ENCODE data around the gene RAP1GAP. TPM values are rescaled to one million over a fixed set of nuclear protein-coding genes. Genes with fewer than 3 reads are reported as not detected.

Gene RAP1GAP
- total and polyA plus RNA-seq, 4 donors: 8.6 to 23.1 (median 11.3) TPM

DNA sequence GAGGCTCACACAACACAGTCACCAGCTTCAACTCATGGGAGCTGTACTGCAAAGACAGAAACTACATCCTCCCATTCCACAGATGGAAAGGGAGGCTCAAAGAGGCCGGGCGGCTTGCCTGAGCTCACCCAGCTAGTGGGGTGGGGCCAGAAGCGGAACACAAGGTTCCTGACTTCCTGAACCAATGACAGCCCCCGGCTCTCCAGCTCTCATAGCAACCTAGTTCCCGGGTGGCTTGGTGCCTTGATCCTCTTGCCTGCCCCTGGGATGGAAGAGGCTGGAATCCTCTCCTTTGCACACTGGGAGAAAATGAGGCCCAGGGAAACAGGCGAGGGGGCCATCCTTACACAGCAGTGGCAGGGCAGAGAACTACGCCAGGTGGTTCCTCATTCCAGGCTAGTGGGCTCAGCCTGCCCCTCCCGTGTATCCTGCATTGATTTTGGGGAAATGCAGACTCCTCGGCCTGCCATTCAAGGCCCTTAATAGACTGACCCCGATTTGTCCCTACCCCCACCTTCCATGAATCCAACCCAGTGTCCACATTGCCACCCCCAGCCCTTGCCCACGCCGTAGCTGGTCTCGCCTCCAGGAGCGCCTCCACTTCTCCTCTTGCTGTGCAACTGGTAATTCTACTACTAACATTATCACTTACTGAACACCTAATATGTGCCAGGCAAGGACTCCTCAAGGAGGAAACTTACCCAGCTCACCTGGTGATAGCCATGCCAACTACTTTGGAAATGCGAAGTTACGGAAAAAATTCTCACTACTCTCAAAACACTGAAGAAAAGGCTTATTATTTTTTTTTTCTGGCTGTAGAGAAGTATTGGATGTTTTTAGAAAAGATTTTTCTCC, 5.0 kb downstream of the RAP1GAP start:
- H3K27ac ChIP-seq (ENCODE audit: low read depth in 1 of 2, low read length in 2 of 2): no peak overlapping the region
- no peak overlapping the region for H3K4me3 ChIP-seq (ENCODE audit: low read depth in 1 of 3, low read length in 3 of 3)
- H3K9me3 ChIP-seq (ENCODE audit: control insufficient read depth in 4 of 4, low read length in 3 of 4): no peaks in the 10 kb centered on the region
- no peak overlapping the region for H3K9ac ChIP-seq (ENCODE audit: low read depth in 1 of 2, low read length in 2 of 2)
- H3K36me3 ChIP-seq (ENCODE audit: control insufficient read depth in 4 of 4, insufficient read depth in 3 of 4, low read depth in 1 of 4, low read length in 3 of 4): no peaks in the 10 kb centered on the region
- peaks cover 5 to 15% (median 13%) of the 10 kb centered on the region in 4 donors for H3K4me1 ChIP-seq (ENCODE audit: control insufficient read depth in 4 of 4, insufficient read depth in 4 of 4, low read length in 3 of 4)
- no peak for TF ChIP-seq HNF4A (conservative IDR thresholded peaks at IDR 0.05)
- no peak for TF ChIP-seq EGR1 (IDR thresholded peaks at IDR 0.05; ENCODE audit: low read depth in 2 of 2)
- no peak for TF ChIP-seq YY1 (IDR thresholded peaks at IDR 0.05)
- TF ChIP-seq RAD21 (IDR thresholded peaks at IDR 0.05): no peak
- TF ChIP-seq HNF4G (IDR thresholded peaks at IDR 0.05): no peak
- TF ChIP-seq, protein P1, sequence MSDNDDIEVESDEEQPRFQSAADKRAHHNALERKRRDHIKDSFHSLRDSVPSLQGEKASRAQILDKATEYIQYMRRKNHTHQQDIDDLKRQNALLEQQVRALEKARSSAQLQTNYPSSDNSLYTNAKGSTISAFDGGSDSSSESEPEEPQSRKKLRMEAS (IDR thresholded peaks at IDR 0.05): no peak
- no peak for DNase-seq (ENCODE audit: low spot score)
- no peaks in the 10 kb centered on the region for H3K27me3 ChIP-seq (ENCODE audit: control insufficient read depth in 4 of 4, insufficient read depth in 4 of 4, low read length in 3 of 4)
- WGBS: 76% methylated on average over 16 of the region's 16 CpGs

DNA sequence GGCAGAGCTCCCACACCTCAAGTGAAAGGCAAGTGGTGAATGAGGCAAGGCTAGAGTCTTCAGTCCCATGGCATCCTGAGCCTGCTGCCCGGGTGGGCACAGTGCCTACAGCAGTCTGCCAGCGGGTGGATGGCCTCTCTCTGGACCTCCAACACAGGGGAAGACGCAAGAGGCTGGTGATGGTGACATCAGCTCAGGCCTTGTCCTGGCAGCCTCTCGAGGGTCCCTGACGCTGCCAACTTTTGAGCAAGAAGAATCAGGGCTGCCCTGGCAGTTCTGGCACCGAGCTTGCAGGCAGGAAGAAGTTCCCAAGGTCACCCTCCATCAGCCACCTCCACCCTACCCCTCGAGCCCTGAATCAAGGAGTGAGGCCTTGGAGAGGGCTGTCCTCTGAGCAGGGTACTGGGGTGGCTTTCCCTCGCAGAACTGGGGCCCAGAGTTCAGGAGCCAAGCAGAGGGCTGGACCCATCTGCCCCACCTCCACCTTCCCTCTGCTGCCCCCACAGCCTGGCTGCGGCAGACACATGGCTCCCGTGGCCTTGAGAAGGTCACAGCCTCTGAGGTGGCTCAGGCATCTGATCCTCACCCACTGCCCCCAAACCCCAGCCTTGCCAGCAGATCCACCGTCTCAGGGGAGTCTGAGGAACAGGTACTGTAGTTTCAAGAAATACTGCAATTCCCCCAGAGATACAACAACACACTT, 5.8 kb downstream of the RAP1GAP start:
- H3K27ac ChIP-seq (ENCODE audit: low read depth in 1 of 2, low read length in 2 of 2): no peak overlapping the region

More for the DNA sequence above, 5.8 kb downstream of the RAP1GAP start:
- H3K9me3 ChIP-seq (ENCODE audit: control insufficient read depth in 4 of 4, low read length in 3 of 4): no peaks in the 10 kb centered on the region
- DNase-seq (ENCODE audit: low spot score): no peak
- whole genome bisulfite sequencing: 78% methylated on average over 11 of the region's 11 CpGs
- no peak overlapping the region for H3K4me3 ChIP-seq (ENCODE audit: low read depth in 1 of 3, low read length in 3 of 3)
- H3K27me3 ChIP-seq (ENCODE audit: control insufficient read depth in 4 of 4, insufficient read depth in 4 of 4, low read length in 3 of 4): no peaks in the 10 kb centered on the region
- TF ChIP-seq YY1 (IDR thresholded peaks at IDR 0.05) (no peak), HNF4G (IDR thresholded peaks at IDR 0.05) (no peak), NR2F2 (IDR thresholded peaks at IDR 0.05) (no peak), HNF4A (conservative IDR thresholded peaks at IDR 0.05) (no peak), FOXA1 (IDR thresholded peaks at IDR 0.05) (no peak), SP1 (IDR thresholded peaks at IDR 0.05) (no peak), RAD21 (IDR thresholded peaks at IDR 0.05) (no peak), FOXA2 (IDR thresholded peaks at IDR 0.05) (no peak), EGR1 (IDR thresholded peaks at IDR 0.05; ENCODE audit: low read depth in 2 of 2) (no peak), JUND (IDR thresholded peaks at IDR 0.05) (no peak), TAF1 (conservative IDR thresholded peaks at IDR 0.05) (no peak), RXRA (IDR thresholded peaks at IDR 0.05) (no peak), GABPA (IDR thresholded peaks at IDR 0.05 in 1 of 2, conservative IDR thresholded peaks at IDR 0.05 in 1 of 2) (no peak)
- TF ChIP-seq, protein P2, sequence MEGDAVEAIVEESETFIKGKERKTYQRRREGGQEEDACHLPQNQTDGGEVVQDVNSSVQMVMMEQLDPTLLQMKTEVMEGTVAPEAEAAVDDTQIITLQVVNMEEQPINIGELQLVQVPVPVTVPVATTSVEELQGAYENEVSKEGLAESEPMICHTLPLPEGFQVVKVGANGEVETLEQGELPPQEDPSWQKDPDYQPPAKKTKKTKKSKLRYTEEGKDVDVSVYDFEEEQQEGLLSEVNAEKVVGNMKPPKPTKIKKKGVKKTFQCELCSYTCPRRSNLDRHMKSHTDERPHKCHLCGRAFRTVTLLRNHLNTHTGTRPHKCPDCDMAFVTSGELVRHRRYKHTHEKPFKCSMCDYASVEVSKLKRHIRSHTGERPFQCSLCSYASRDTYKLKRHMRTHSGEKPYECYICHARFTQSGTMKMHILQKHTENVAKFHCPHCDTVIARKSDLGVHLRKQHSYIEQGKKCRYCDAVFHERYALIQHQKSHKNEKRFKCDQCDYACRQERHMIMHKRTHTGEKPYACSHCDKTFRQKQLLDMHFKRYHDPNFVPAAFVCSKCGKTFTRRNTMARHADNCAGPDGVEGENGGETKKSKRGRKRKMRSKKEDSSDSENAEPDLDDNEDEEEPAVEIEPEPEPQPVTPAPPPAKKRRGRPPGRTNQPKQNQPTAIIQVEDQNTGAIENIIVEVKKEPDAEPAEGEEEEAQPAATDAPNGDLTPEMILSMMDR (IDR thresholded peaks at IDR 0.05; ENCODE audit: low read depth, low read length, missing input control): no peak
- TF ChIP-seq, protein P3, sequence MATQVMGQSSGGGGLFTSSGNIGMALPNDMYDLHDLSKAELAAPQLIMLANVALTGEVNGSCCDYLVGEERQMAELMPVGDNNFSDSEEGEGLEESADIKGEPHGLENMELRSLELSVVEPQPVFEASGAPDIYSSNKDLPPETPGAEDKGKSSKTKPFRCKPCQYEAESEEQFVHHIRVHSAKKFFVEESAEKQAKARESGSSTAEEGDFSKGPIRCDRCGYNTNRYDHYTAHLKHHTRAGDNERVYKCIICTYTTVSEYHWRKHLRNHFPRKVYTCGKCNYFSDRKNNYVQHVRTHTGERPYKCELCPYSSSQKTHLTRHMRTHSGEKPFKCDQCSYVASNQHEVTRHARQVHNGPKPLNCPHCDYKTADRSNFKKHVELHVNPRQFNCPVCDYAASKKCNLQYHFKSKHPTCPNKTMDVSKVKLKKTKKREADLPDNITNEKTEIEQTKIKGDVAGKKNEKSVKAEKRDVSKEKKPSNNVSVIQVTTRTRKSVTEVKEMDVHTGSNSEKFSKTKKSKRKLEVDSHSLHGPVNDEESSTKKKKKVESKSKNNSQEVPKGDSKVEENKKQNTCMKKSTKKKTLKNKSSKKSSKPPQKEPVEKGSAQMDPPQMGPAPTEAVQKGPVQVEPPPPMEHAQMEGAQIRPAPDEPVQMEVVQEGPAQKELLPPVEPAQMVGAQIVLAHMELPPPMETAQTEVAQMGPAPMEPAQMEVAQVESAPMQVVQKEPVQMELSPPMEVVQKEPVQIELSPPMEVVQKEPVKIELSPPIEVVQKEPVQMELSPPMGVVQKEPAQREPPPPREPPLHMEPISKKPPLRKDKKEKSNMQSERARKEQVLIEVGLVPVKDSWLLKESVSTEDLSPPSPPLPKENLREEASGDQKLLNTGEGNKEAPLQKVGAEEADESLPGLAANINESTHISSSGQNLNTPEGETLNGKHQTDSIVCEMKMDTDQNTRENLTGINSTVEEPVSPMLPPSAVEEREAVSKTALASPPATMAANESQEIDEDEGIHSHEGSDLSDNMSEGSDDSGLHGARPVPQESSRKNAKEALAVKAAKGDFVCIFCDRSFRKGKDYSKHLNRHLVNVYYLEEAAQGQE (IDR thresholded peaks at IDR 0.05): no peak
- TF ChIP-seq, protein P4, sequence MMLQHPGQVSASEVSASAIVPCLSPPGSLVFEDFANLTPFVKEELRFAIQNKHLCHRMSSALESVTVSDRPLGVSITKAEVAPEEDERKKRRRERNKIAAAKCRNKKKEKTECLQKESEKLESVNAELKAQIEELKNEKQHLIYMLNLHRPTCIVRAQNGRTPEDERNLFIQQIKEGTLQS (IDR thresholded peaks at IDR 0.05): no peak
- TF ChIP-seq, protein P1 (IDR thresholded peaks at IDR 0.05): no peak
- TF ChIP-seq, protein P5, sequence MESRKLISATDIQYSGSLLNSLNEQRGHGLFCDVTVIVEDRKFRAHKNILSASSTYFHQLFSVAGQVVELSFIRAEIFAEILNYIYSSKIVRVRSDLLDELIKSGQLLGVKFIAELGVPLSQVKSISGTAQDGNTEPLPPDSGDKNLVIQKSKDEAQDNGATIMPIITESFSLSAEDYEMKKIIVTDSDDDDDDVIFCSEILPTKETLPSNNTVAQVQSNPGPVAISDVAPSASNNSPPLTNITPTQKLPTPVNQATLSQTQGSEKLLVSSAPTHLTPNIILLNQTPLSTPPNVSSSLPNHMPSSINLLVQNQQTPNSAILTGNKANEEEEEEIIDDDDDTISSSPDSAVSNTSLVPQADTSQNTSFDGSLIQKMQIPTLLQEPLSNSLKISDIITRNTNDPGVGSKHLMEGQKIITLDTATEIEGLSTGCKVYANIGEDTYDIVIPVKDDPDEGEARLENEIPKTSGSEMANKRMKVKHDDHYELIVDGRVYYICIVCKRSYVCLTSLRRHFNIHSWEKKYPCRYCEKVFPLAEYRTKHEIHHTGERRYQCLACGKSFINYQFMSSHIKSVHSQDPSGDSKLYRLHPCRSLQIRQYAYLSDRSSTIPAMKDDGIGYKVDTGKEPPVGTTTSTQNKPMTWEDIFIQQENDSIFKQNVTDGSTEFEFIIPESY (IDR thresholded peaks at IDR 0.05): no peak
- H3K9ac ChIP-seq (ENCODE audit: low read depth in 1 of 2, low read length in 2 of 2): no peak overlapping the region
- no peaks in the 10 kb centered on the region for H3K36me3 ChIP-seq (ENCODE audit: control insufficient read depth in 4 of 4, insufficient read depth in 3 of 4, low read depth in 1 of 4, low read length in 3 of 4)
- peaks cover under 1 to 8% (median 6%) of the 10 kb centered on the region in 4 donors for H3K4me1 ChIP-seq (ENCODE audit: control insufficient read depth in 4 of 4, insufficient read depth in 4 of 4, low read length in 3 of 4)

Measured in liver (tissue), 9 donors.